Measurements from ENCODE around the gene CACNA1A.
"Not testable (repeated sequence)": the region's sequence is repeated elsewhere in the genome, so short reads cannot be mapped to it uniquely, and the experiment has no call there.

Gene CACNA1A

GRCh38 chr19:13427273-13428051, 78.8 kb downstream of the CACNA1A start:
- DNase-seq = no peak

- DNase-seq = not testable (repeated sequence)
These were observed 80.4 kb downstream of the CACNA1A start for GRCh38 chr19:13425875-13426274.

GRCh38 chr19:13425151-13425550, 81.1 kb downstream of the CACNA1A start:
- DNase-seq = no peak

- no peak for DNase-seq
These were observed 85.5 kb downstream of the CACNA1A start for GRCh38 chr19:13420780-13421179.

GRCh38 chr19:13417054-13417453, 89.2 kb downstream of the CACNA1A start:
- DNase-seq = no peak

- no peak for DNase-seq
These were observed 94.4 kb downstream of the CACNA1A start for GRCh38 chr19:13411899-13412298.

GRCh38 chr19:13410946-13411345, 95.3 kb downstream of the CACNA1A start:
- no peak for DNase-seq

- DNase-seq = peak in 27 of 56 donors; percentile 3 to 74 (median 27)
These were observed 97.3 kb downstream of the CACNA1A start for GRCh38 chr19:13408889-13409518.

- no peak for DNase-seq
These were observed 102.0 kb downstream of the CACNA1A start for GRCh38 chr19:13404236-13404635.

GRCh38 chr19:13401388-13401787, 104.9 kb downstream of the CACNA1A start:
- DNase-seq = peak in 2 of 56 donors; percentile 1 to 3

- no peak for DNase-seq
These were observed 106.0 kb downstream of the CACNA1A start for GRCh38 chr19:13400296-13400695.

- no peak for DNase-seq
These were observed 106.5 kb downstream of the CACNA1A start for GRCh38 chr19:13399746-13400145.

GRCh38 chr19:13398780-13399726, 107.2 kb downstream of the CACNA1A start:
- peak in 3 of 56 donors; percentile 1 to 15 (median 3) for DNase-seq

GRCh38 chr19:13398182-13398581, 108.1 kb downstream of the CACNA1A start:
- DNase-seq = no peak

GRCh38 chr19:13396250-13397080, 109.8 kb downstream of the CACNA1A start:
- DNase-seq = peak in 36 of 56 donors; percentile 1 to 51 (median 10)

GRCh38 chr19:13382633-13382938, 123.7 kb downstream of the CACNA1A start:
- no peak for DNase-seq

- DNase-seq = no peak
These were observed 124.2 kb downstream of the CACNA1A start for GRCh38 chr19:13381827-13382632.

GRCh38 chr19:13376537-13376936, 129.7 kb downstream of the CACNA1A start:
- no peak for DNase-seq

GRCh38 chr19:13373599-13373998, 132.7 kb downstream of the CACNA1A start:
- DNase-seq = no peak

GRCh38 chr19:13370948-13371347, 135.3 kb downstream of the CACNA1A start:
- no peak for DNase-seq

All from nucleus accumbens (tissue), 56 donors.